Uterus (tissue), 4 donors: ENCODE results near the gene FHIT. TPM values are rescaled to one million over a fixed set of nuclear protein-coding genes. Genes with fewer than 3 reads are reported as not detected.

Experiments
- DNase-seq, 2 donors: peaks; one replicate each; pipeline ENCODE4 v3.0.0-alpha.2; 2019 to 2020
- H3K27ac ChIP-seq, 2 donors: fragments of 200-600 bp; sonication (generic); 1 replicate in 1 of 2; 2 replicates in 1 of 2; pipeline ENCODE4 v1.5.1; 2016 to 2018
- H3K27me3 ChIP-seq, 2 donors: fragments of 200-600 bp; sonication (generic); one replicate each; pipeline ENCODE4 v1.5.1; 2018 to 2019; ENCODE audit warnings: control low read depth in 1 of 2
- H3K36me3 ChIP-seq, 2 donors: fragments of 200-600 bp; sonication (generic); one replicate each; pipeline ENCODE4 v1.5.1; 2019; ENCODE audit warnings: control low read depth in 1 of 2
- H3K4me1 ChIP-seq, 2 donors: fragments of 200-600 bp; sonication (generic); one replicate each; pipeline ENCODE4 v1.5.1; 2018 to 2019; ENCODE audit warnings: control low read depth in 1 of 2
- H3K4me3 ChIP-seq, 2 donors: fragments of 200-600 bp; sonication (generic); 1 replicate in 1 of 2; 2 replicates in 1 of 2; pipeline ENCODE4 v1.5.1; 2018 to 2019; ENCODE audit warnings: mild to moderate bottlenecking in 1 of 2
- H3K9me3 ChIP-seq, 2 donors: fragments of 200-600 bp; sonication (generic); one replicate each; pipeline ENCODE4 v1.5.1; 2019; ENCODE audit warnings: control low read depth in 1 of 2
- CTCF ChIP-seq, 4 experiments: fragments of 200-600 bp in 2 of 4; fragments of 450-650 bp in 2 of 4; sonication (generic) in 2 of 4; IDR thresholded peaks; one replicate each; pipeline ENCODE4 v1.5.1; 2016 to 2019; ENCODE audit warnings: antibody characterized with exemption in 4 of 4, mild to moderate bottlenecking in 2 of 4, moderate library complexity in 1 of 4
- POLR2A ChIP-seq, 2 donors: fragments of 450-650 bp; IDR thresholded peaks; one replicate each; pipeline ENCODE4 v1.6.1; 2016; ENCODE audit warnings: antibody characterized with exemption in 2 of 2, mild to moderate bottlenecking in 1 of 2, moderate library complexity in 1 of 2
- intact Hi-C: fragments of 100-400 bp; cut with DNase I; formaldehyde crosslinking; loops from one replicate; pipeline ENCODE4 v1.15.1; 2023; ENCODE audit warnings: low total_unique reads
- total RNA-seq, 4 donors: library from RNA; depleted of rRNA in 3 of 4; stranded (reverse); fragments of >200 nt in 3 of 4; gene quantifications; one replicate each; pipeline versions ENCODE4 v1.1.0 to v1.2.4, GENCODE V29; 2014 to 2023
- donor health status: DM: yes; HTN: yes; CAD: no.

The FHIT gene
- total RNA-seq, 4 donors from 2014 or later: 1.3 to 15.2 (median 7.3) TPM

- Histone ChIP-seq H3K27ac (no peak overlapping the region), H3K27me3 (no peaks in the 10 kb centered on the region), H3K36me3 (no peaks in the 10 kb centered on the region), H3K4me3 (no peak overlapping the region), H3K4me1 (no peaks in the 10 kb centered on the region), H3K9me3 (no peaks in the 10 kb centered on the region)
- DNase-seq: no peak
- no peak for TF ChIP-seq POLR2A (IDR thresholded peaks at IDR 0.05)
- TF ChIP-seq CTCF (IDR thresholded peaks at IDR 0.05): no peak
- intact Hi-C loops: no loop called here
Observed at GRCh38 chr3:59997583-59997982, 1253.7 kb downstream of the FHIT start.

GRCh38 chr3:59996056-59996455 lies 1255.2 kb downstream of the FHIT start:
- DNase-seq: no peak
- Histone ChIP-seq H3K9me3 (no peaks in the 10 kb centered on the region), H3K27me3 (no peaks in the 10 kb centered on the region), H3K4me3 (no peak overlapping the region), H3K4me1 (no peaks in the 10 kb centered on the region), H3K36me3 (no peaks in the 10 kb centered on the region), H3K27ac (no peak overlapping the region)
- TF ChIP-seq CTCF (IDR thresholded peaks at IDR 0.05) (no peak), POLR2A (IDR thresholded peaks at IDR 0.05) (no peak)
- intact Hi-C loops: no loop called here

- H3K4me1 ChIP-seq: no peaks in the 10 kb centered on the region
- no peaks in the 10 kb centered on the region for H3K9me3 ChIP-seq
- TF ChIP-seq POLR2A (IDR thresholded peaks at IDR 0.05) (no peak), CTCF (IDR thresholded peaks at IDR 0.05) (no peak)
- no peak overlapping the region for H3K4me3 ChIP-seq
- no peaks in the 10 kb centered on the region for H3K27me3 ChIP-seq
- H3K36me3 ChIP-seq: no peaks in the 10 kb centered on the region
- intact Hi-C loops: no loop called here
- DNase-seq: no peak
- no peak overlapping the region for H3K27ac ChIP-seq
Observed at GRCh38 chr3:59995563-59995962, 1255.7 kb downstream of the FHIT start.

GRCh38 chr3:59994732-59995304 lies 1256.4 kb downstream of the FHIT start:
- no peak overlapping the region for H3K4me3 ChIP-seq
- H3K4me1 ChIP-seq: no peaks in the 10 kb centered on the region
- no peaks in the 10 kb centered on the region for H3K9me3 ChIP-seq
- no peaks in the 10 kb centered on the region for H3K36me3 ChIP-seq
- no peaks in the 10 kb centered on the region for H3K27me3 ChIP-seq
- no peak for TF ChIP-seq CTCF (IDR thresholded peaks at IDR 0.05)
- no peak for TF ChIP-seq POLR2A (IDR thresholded peaks at IDR 0.05)
- H3K27ac ChIP-seq: no peak overlapping the region
- no peak for DNase-seq
- intact Hi-C loops: no loop called here

GRCh38 chr3:59992578-59992977 lies 1258.7 kb downstream of the FHIT start:
- Histone ChIP-seq H3K9me3 (no peaks in the 10 kb centered on the region), H3K27me3 (no peaks in the 10 kb centered on the region), H3K27ac (no peak overlapping the region), H3K36me3 (no peaks in the 10 kb centered on the region), H3K4me3 (no peak overlapping the region), H3K4me1 (no peaks in the 10 kb centered on the region)
- intact Hi-C loops: no loop called here
- TF ChIP-seq CTCF (IDR thresholded peaks at IDR 0.05) (no peak), POLR2A (IDR thresholded peaks at IDR 0.05) (no peak)
- no peak for DNase-seq
